MV-4-11 (cell line): ENCODE measurements around the gene MYRIP.
"Not testable (repeated sequence)": the region's sequence is repeated elsewhere in the genome, so short reads cannot be mapped to it uniquely, and the experiment has no call there.

Source experiments
- DNase-seq: peaks from one replicate; lab custom pipeline; 2025; lab: John Stamatoyannopoulos, UW

Gene MYRIP

GRCh38 chr3:40237159-40237558 lies 427.8 kb downstream of the MYRIP start:
- DNase-seq = no peak

GRCh38 chr3:40237889-40238571 lies 428.6 kb downstream of the MYRIP start:
- no peak for DNase-seq

DNA sequence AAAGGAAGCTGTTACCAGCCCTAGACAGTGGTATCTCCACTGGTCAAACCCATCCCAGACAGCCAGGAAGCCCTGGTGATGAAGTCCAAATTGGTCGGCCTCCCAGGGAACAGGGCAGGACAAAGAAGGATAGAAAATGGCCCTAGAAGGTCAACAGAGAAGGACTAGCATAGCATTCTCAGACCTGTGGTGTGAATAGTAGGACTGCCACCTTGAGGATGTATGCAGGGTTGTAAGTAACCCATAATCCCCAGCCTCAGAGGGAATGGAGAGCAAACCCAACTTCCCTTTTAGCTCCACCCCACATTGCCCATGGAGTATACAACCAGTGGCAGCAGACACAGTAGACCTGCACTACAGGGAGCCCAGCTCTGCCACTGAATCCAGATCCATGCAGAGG lies 431.5 kb downstream of the MYRIP start:
- peak; percentile 69 for DNase-seq

GRCh38 chr3:40242216-40242615 lies 432.8 kb downstream of the MYRIP start:
- DNase-seq = no peak

DNA sequence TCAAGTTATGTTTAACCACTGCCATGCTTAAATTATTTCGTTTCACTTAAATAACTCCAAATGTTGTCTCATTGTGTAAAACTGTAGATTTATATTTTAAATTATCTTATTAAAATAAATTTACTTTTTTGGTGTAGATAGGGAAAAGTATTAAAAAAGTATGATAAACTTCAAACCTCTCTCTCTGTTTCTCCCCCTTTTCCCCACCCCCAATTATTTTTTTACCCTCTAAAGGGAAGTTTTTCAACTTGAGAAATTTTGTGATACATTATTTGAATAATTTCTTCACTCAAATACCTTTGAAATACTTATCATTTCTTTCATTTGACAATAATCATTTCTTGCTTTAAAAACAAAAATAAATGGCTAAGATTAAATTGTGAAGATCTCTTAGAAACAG lies 433.2 kb downstream of the MYRIP start:
- DNase-seq = no peak

GRCh38 chr3:40243056-40243455 lies 433.6 kb downstream of the MYRIP start:
- DNase-seq = no peak

GRCh38 chr3:40247714-40248454 lies 438.5 kb downstream of the MYRIP start:
- DNase-seq = no peak

- DNase-seq = no peak
Measured at GRCh38 chr3:40248591-40248990, 439.2 kb downstream of the MYRIP start.

- DNase-seq = no peak
Measured at GRCh38 chr3:40249168-40249567, 439.8 kb downstream of the MYRIP start.

DNA sequence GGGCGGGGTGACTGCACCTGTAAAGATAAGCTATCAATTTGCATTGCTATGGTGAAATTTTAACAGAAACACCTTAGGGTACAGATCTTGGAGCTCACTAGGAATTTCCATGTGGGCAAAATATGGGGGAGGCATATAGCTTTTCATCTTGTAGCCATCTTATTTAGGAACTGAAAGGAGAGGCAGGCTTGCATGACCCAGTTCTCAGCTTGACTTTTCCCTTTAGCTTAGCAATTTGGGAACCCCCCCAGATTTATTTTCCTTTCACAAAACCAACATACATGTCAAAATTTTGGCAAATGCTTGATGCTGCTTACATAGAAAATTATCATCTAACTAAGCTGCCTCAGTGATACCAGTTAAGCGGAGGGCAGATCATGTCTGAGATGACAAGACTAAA lies 445.1 kb downstream of the MYRIP start:
- DNase-seq = no peak

DNA sequence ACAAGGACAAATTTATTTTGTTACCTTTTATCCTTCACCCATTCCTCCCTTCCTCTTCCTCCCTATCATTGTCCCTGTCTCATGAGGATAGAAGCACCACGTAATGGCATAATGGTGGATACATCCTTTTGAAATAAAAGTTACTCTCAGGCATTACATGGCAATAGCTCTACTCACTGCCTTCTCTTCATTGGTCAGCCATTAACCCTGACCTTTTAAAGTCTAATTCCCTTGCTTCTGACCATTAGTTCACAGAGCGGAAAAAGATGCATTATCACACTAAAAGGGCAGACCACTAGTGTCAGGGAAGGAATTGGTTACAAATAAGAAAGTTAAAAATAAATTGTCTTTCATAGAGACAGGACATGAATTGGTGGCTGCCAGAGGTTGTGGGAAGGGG lies 445.5 kb downstream of the MYRIP start:
- DNase-seq = no peak

GRCh38 chr3:40255532-40255931 lies 446.1 kb downstream of the MYRIP start:
- DNase-seq = no peak

DNA sequence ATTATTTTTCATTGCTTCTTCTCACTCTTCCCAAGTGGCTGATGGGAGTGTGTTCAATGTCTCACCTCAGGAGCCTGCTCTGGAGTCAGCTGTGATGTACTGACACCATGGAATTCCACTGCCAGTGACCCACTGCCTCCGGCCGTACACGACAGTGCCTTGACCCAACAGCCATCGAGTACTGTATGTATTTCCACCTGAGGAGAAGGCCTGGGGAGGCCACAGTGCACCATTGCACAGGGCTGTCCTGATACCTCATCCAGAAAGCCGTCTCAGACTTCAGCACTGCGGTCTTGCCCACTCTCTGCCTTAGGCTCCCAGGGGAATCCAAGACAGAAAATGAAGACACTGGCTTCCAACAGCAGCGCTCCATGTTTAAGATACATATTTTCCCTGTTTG lies 448.7 kb downstream of the MYRIP start:
- no peak for DNase-seq

DNA sequence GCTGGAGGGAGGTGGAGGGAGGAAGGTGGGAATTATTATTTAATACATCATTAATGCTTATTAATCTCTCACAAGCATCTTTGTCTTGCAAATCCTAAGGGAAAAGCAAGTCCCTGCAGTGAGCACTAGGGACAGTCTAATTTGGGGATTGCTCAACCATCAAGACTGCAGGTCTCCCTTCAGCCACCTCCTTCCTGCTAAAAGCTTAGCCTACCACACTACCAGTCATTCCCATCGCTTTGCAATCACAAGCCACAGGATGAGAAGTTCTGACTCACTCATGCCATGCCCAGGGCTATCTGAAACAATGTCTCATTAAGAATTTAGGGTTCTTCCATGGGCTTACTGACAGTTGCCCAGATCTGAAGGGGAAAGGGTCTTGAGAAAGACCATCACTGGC lies 449.1 kb downstream of the MYRIP start:
- peak; percentile 88 for DNase-seq

- no peak for DNase-seq
Measured at GRCh38 chr3:40262331-40262730, 452.9 kb downstream of the MYRIP start.

DNA sequence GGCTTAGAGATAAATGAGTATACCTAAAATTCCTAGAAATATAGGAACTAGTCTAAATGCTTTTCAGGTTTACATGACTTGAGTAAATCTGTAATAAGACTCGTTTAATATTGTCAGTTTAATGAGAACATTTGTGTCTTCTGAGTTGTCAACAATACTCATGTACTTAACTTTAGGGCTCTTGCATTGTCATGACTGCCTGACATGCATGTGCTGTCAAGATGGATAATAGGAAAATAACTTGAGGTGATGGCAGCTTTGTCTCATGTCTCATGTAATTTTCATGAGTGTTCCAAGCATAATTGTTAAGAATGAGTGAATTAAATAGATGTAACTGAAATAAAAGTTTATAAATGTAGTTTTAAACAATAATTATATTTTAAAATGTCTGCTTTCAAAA lies 455.0 kb downstream of the MYRIP start:
- DNase-seq = no peak

DNA sequence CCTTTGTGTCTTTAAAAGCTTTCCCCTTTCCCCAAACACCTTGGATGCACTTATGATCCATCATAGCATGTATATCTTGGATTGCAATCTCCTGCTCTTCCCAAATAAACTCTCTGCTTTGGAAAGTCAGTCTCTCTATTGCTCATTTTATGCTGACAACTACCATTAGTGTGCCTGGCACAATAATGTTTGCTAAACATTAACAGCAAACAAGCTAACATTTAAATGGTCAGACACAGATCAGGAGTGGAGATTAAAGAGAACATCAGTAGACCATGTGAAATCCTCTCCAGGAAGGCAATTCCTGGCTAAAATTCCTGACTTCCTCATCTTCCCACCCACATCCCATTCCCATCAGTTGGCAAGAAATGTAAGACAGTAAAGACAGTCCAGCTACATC lies 455.8 kb downstream of the MYRIP start:
- DNase-seq = no peak

GRCh38 chr3:40267937-40268724 lies 458.7 kb downstream of the MYRIP start:
- DNase-seq = no peak

DNA sequence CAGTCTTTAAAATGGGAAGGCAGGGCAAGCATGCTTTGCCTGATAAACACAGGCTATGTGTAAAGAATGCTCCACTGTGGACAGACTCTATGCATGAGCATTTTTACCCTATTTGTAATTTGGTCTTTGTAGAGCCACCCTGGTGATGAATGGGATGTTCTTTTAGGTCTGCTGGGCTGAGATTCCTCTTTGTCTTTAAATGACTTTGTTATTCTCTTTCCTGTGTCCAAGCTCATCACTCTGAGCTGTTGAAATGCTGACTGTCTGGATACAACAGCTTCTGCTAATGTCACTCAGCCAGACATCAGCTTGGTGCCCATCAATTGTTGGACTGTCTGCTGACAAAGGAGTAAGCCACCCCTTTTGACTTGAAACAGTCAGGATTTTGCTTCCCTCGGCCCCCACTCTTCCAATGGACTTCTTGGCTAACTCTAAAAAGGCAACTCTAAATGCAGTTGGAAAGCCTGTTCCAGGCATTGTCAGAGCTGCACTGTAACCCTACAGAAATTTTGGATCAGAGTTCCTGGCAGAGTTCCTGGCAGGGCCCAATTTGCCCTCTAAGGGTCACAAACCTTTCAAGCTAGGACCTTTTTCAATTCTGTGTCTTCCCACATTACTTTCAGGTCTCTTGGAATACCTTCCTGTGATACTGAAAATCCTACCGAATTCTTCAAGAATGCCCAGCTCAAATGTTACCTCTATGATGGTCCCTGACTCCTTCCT lies 459.6 kb downstream of the MYRIP start:
- no peak for DNase-seq

- no peak for DNase-seq
Measured at GRCh38 chr3:40278791-40279190, 469.4 kb downstream of the MYRIP start.

- DNase-seq = no peak
Measured at GRCh38 chr3:40281995-40282394, 472.6 kb downstream of the MYRIP start.

DNA sequence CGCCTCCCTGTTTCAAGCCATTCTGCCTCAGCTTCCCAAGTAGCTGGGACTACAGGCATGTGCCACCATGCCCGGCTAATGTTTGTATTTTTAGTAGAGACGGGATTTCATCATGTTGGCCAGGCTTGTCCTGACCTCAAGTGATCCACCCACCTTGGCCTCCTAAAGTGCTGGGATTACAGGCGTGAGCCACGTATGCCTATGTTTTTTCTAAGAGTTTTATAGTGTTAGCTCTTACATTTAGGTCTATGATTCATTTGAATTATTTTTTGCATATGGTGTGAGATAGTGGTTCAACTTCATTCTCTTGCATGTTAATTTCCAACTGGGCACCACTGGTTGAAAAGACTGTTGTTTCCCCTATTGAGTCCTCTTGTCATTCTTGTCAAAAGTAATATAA lies 473.6 kb downstream of the MYRIP start:
- not testable (repeated sequence) for DNase-seq
